ENCODE data around the gene NTRK3. TPM values are rescaled to one million over a fixed set of nuclear protein-coding genes. Genes with fewer than 3 reads are reported as not detected.

The NTRK3 gene
- total RNA-seq, 2 experiments from 2014 or later: not detected

DNA sequence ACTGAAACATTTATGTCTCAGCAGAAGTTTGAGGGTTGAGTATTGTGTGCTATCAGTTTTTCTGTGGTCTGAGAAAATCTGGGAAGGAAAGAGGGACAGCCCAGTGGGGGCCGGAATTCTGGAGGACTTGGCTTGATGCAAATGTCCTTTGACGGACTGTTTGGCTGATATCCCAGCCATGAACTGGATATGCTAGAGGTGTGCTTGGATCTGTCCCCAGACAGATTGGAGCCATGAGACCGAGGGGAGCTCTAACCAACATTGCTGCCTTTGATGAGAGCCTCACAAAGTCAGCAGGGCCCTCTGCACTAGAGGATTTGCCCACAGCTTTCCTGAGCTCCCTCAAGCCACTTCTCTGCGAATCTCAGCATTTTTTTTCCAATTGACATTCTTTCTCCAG lies 405.6 kb downstream of the NTRK3 start:
- DNase-seq (no peak), ATAC-seq (no peak)
- Mint-ChIP-seq H3K27me3 (no peaks in the 10 kb centered on the region), H3K9me3 (no peaks in the 10 kb centered on the region), H3K4me1 (ENCODE audit: low read depth) (no peaks in the 10 kb centered on the region), H3K4me3 (no peak overlapping the region), H3K27ac (no peak overlapping the region), H3K36me3 (ENCODE audit: low read depth) (no peaks in the 10 kb centered on the region)
- ChIA-PET CTCF (no interaction called here), POLR2A (no interaction called here)
- no peak for TF ChIP-seq CTCF (IDR thresholded peaks at IDR 0.05)
- intact Hi-C loops (cut with micrococcal nuclease): no loop called here

DNA sequence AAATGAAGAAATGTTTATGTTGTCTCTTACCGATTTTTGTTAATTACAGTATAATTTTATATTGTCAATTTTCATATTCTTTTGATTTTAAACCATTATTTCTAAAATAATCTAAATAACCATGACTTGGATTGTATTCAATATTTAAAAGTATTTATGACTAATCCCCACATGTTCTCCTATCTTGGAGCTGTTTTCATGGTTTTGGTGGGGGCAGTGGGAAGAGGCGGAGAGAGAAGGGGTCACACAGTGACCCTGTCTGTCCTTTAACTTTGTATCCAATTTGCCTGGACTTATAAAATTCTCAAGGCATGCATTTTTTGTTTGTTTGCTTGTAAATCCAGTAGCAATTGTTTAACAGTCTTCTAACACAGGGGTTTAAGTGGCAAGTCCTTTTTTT lies 407.4 kb downstream of the NTRK3 start:
- Mint-ChIP-seq H3K9me3 (no peaks in the 10 kb centered on the region), H3K4me3 (no peak overlapping the region), H3K36me3 (ENCODE audit: low read depth) (no peaks in the 10 kb centered on the region), H3K27ac (no peak overlapping the region), H3K27me3 (no peaks in the 10 kb centered on the region), H3K4me1 (ENCODE audit: low read depth) (no peaks in the 10 kb centered on the region)
- DNase-seq (no peak), ATAC-seq (no peak)
- TF ChIP-seq CTCF (IDR thresholded peaks at IDR 0.05): no peak
- ChIA-PET CTCF (no interaction called here), POLR2A (interaction anchor here (0.6 kb wide), 1 partner anchor 45 kb away, joined by 3 read pairs; no protein-coding TSS in a partner anchor)
- intact Hi-C loops (cut with micrococcal nuclease): no loop called here

- ATAC-seq (no peak), DNase-seq (no peak)
- CTCF ChIA-PET: no interaction called here
- POLR2A ChIA-PET: no interaction called here
- TF ChIP-seq CTCF (IDR thresholded peaks at IDR 0.05): no peak
- Mint-ChIP-seq H3K27ac (no peak overlapping the region), H3K27me3 (no peaks in the 10 kb centered on the region), H3K4me3 (no peak overlapping the region), H3K4me1 (ENCODE audit: low read depth) (no peaks in the 10 kb centered on the region), H3K9me3 (no peaks in the 10 kb centered on the region), H3K36me3 (ENCODE audit: low read depth) (no peaks in the 10 kb centered on the region)
- intact Hi-C loops (cut with micrococcal nuclease): no loop called here
Observed at GRCh38 chr15:87848012-87848411, 408.5 kb downstream of the NTRK3 start.

DNA sequence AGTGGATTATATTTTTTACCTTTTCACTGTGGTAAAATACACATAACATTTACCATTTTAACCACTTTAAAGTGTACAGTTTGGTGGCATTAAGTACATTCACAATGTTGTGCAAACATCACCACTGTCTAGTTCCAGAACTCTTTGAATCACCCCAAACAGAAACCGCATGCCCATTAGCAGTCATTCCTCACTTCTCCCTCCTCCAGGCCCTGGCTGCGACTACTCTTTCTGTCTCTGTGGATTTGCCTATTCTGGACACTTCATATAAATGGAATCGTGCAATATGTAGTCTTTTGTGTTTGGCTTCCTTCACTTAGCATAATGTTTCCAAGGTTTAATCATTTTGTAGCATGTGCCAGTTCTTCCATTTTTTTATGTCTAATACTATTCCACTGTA lies 409.8 kb downstream of the NTRK3 start:
- Mint-ChIP-seq H3K4me3 (no peak overlapping the region), H3K27ac (no peak overlapping the region), H3K36me3 (ENCODE audit: low read depth) (no peaks in the 10 kb centered on the region), H3K9me3 (no peaks in the 10 kb centered on the region), H3K4me1 (ENCODE audit: low read depth) (no peaks in the 10 kb centered on the region), H3K27me3 (no peaks in the 10 kb centered on the region)
- CTCF ChIA-PET: no interaction called here
- DNase-seq (no peak), ATAC-seq (no peak)
- no peak for TF ChIP-seq CTCF (IDR thresholded peaks at IDR 0.05)
- POLR2A ChIA-PET: no interaction called here
- intact Hi-C loops (cut with micrococcal nuclease): no loop called here

GRCh38 chr15:87843312-87843711 lies 413.2 kb downstream of the NTRK3 start:
- no peak for ATAC-seq
- Mint-ChIP-seq H3K27ac (no peak overlapping the region), H3K4me3 (no peak overlapping the region), H3K4me1 (ENCODE audit: low read depth) (no peaks in the 10 kb centered on the region), H3K36me3 (ENCODE audit: low read depth) (no peaks in the 10 kb centered on the region), H3K27me3 (no peaks in the 10 kb centered on the region), H3K9me3 (no peaks in the 10 kb centered on the region)
- no peak for DNase-seq
- intact Hi-C loops (cut with micrococcal nuclease): no loop called here
- no peak for TF ChIP-seq CTCF (IDR thresholded peaks at IDR 0.05)
- ChIA-PET CTCF (no interaction called here), POLR2A (no interaction called here)
